Progenitor cell of endocrine pancreas (in vitro differentiated cells): ENCODE measurements around the gene USF2. TPM values are rescaled to one million over a fixed set of nuclear protein-coding genes. Genes with fewer than 3 reads are reported as not detected.

Experiments
- DNase-seq: peaks from one replicate; pipeline ENCODE4 v3.0.0; 2021; ENCODE audit warnings: low spot score; ENCODE audit not compliant: unreplicated experiment
- H3K27ac Mint-ChIP-seq: 2 replicates; pipeline ENCODE4 v1.8.0; 2021; ENCODE audit warnings: mild to moderate bottlenecking, moderate library complexity, mixed read lengths
- H3K27me3 Mint-ChIP-seq: 2 replicates; pipeline ENCODE4 v1.8.0; 2021; ENCODE audit warnings: mixed read lengths
- H3K36me3 Mint-ChIP-seq: 2 replicates; pipeline ENCODE4 v1.8.0; 2022; ENCODE audit warnings: mixed read lengths; ENCODE audit not compliant: insufficient read depth
- H3K4me1 Mint-ChIP-seq: 2 replicates; pipeline ENCODE4 v1.8.0; 2021; ENCODE audit warnings: low read depth, mixed read lengths
- H3K4me3 Mint-ChIP-seq: 2 replicates; pipeline ENCODE4 v1.8.0; 2021; ENCODE audit warnings: low read depth, mild to moderate bottlenecking, moderate library complexity, mixed read lengths
- H3K9me3 Mint-ChIP-seq: 2 replicates; pipeline ENCODE4 v1.8.0; 2021; ENCODE audit warnings: low read depth, mixed read lengths
- total RNA-seq: library from RNA; stranded (reverse); gene quantifications from 2 replicates; pipeline ENCODE4 v1.2.1, GENCODE V29; 2021
- TF ChIP-seq, protein P1 (sequence below): fragments of 200-600 bp; sonication (generic); IDR thresholded peaks from one replicate; pipeline ENCODE4 v1.5.0; 2021; ENCODE audit warnings: antibody characterized with exemption, mild to moderate bottlenecking; ENCODE audit not compliant: unreplicated experiment

Gene USF2
- total RNA-seq, 1 donor from 2014 or later, result 126 TPM

DNA sequence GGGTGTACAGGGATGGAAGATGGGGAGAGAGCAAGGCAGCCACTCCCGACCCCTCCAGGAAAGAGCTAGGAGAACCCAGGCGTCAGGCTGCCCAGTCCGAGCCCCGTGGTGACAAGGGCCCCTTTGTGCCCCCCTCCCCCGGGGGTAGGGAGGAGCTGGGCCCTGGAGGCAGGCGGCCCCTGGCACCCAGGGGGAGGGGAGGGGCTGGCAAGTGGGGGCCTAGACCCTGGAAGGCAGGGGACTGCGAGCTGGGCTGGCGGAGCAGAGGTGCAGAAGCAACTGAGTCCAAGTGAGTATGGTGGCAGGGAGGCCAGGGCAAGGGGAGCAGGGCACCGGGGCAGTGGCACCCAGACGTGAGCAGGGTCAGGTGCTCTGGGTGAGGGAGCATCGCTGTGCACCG lies 23.2 kb downstream of the USF2 start, which contains the start of gene MAG:
Gene MAG, plus strand, starts transcription at position 246 of the 400 bp plus-strand sequence. CDS start 3,248 bp downstream, outside the sequence.
- TF ChIP-seq, protein P1, sequence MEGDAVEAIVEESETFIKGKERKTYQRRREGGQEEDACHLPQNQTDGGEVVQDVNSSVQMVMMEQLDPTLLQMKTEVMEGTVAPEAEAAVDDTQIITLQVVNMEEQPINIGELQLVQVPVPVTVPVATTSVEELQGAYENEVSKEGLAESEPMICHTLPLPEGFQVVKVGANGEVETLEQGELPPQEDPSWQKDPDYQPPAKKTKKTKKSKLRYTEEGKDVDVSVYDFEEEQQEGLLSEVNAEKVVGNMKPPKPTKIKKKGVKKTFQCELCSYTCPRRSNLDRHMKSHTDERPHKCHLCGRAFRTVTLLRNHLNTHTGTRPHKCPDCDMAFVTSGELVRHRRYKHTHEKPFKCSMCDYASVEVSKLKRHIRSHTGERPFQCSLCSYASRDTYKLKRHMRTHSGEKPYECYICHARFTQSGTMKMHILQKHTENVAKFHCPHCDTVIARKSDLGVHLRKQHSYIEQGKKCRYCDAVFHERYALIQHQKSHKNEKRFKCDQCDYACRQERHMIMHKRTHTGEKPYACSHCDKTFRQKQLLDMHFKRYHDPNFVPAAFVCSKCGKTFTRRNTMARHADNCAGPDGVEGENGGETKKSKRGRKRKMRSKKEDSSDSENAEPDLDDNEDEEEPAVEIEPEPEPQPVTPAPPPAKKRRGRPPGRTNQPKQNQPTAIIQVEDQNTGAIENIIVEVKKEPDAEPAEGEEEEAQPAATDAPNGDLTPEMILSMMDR, result no peak
- Mint-ChIP-seq H3K9me3 (no peaks in the 10 kb centered on the region), H3K27me3 (peaks cover 19% of the 10 kb centered on the region), H3K4me3 (no peak within 1 kb of the TSS), H3K27ac (peak within 1 kb of the TSS; percentile 79), H3K4me1 (peaks cover 5% of the 10 kb centered on the region), H3K36me3 (no peaks in the 10 kb centered on the region)
- no peak for DNase-seq

DNA sequence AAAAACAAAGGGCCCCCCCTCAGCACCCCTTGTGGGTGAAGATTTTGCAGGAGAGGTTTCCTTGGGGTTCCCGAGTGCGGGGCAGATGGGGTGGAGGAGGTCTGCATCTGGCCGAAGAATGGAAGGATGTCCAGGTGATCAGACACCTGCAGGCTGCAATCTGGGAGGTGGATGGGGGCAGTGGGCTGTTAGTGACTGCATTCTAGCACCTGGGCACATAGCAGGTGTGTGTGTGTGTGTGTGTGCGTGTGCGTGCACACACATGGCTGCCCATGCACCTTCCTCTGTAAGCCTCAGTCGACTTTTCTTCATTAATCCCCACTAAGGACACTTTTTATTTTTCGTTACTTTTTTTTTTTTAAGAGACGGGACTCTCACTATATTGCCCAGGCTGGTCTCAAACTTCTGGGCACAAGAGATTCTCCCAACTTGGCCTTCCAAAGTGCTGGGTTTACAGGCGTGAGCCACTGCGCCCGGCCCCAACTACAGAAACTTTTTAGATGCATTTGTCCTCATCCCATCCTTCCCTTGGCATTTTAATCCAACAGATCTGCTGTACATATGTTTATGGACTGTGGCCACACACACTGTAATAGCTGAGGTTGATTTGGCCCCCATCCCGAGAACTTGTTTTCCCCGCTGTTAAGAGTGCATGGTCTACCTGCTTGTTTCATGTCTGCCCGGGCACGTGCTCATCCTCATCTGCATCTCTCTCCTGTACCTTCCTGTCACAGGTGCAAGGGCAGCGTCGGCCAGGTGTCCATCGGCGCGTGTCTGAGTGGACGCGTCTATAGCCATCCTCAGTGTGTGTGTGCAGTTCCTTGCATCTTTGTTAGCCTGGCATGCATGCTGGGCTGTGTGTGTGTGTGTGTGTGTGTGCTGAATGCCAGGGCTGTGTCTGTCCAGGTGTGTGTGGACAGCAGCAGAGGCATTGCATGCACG lies 23.9 kb downstream of the USF2 start:
- no peak for DNase-seq
- H3K27ac Mint-ChIP-seq, result no peak overlapping the region
- no peak overlapping the region for H3K4me3 Mint-ChIP-seq
- H3K4me1 Mint-ChIP-seq, result peaks cover 5% of the 10 kb centered on the region
- peaks cover 19% of the 10 kb centered on the region for H3K27me3 Mint-ChIP-seq
- H3K36me3 Mint-ChIP-seq, result no peaks in the 10 kb centered on the region
- no peaks in the 10 kb centered on the region for H3K9me3 Mint-ChIP-seq
- TF ChIP-seq, protein P1, result no peak

DNA sequence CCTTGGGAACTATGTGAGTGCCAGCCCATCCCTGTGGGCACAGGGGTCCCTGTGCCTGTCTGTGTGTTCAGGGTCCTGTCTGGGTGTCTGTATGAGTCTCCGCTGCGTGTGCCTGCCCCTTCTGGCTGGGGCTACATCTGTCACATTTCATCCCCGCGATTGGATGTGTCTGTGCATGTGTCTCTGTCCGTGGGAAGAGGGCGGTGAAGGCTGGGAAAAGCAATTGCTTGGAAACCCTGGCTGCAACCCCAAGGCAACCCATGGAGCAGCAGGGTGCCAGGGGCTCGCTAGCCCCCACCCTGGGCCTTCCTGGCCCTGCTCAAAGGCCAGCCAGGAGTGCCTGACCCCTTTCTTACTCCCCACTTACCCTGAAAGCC lies 24.6 kb downstream of the USF2 start:
- Mint-ChIP-seq H3K9me3 (no peaks in the 10 kb centered on the region), H3K27me3 (peaks cover 19% of the 10 kb centered on the region), H3K36me3 (no peaks in the 10 kb centered on the region), H3K4me1 (peaks cover 5% of the 10 kb centered on the region), H3K27ac (no peak overlapping the region), H3K4me3 (no peak overlapping the region)
- TF ChIP-seq, protein P1, result no peak
- DNase-seq, result no peak

DNA sequence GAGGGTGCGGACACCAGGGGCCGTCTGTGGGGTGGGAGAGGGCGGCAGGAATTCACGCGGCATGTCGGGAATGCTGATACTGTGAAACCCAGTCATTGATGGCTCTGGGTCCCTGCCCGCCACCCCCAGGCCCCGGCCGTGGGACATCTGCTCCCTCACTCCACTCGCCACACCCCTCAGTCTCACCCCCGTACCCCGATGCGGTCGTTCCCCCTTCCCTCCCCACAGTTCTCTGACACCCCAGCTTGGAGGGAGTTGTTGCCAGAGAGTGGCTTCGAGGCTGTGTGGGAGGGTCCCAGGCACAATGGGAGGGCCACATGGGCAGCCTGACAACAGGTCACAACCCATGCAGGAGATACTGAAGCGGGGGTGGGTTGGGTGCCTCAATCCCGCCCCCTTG lies 25.0 kb downstream of the USF2 start:
- TF ChIP-seq, protein P1, result no peak
- no peaks in the 10 kb centered on the region for H3K9me3 Mint-ChIP-seq
- no peak overlapping the region for H3K27ac Mint-ChIP-seq
- peaks cover 19% of the 10 kb centered on the region for H3K27me3 Mint-ChIP-seq
- peaks cover 5% of the 10 kb centered on the region for H3K4me1 Mint-ChIP-seq
- H3K4me3 Mint-ChIP-seq, result no peak overlapping the region
- no peaks in the 10 kb centered on the region for H3K36me3 Mint-ChIP-seq
- no peak for DNase-seq

DNA sequence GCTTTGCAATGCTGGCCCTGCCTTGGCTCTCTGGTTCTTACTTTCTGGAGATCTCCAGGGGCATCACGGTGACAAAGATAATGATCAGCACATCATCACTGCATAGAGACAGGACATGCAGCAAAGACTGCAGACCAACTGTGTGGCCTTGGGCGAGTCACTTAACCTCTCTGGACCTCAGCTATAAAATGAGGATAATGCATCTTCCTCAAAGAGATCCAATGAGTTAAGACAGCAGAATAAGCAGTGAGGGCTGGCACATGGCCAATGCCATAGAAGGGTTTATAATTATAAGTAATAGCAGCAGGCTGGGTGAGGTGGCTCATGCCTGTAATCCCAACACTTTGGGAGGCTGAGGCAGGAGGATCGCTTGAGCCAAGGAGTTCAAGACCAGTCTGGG lies 25.6 kb downstream of the USF2 start:
- Mint-ChIP-seq H3K27me3 (peaks cover 19% of the 10 kb centered on the region), H3K4me1 (peaks cover 5% of the 10 kb centered on the region), H3K36me3 (no peaks in the 10 kb centered on the region), H3K4me3 (no peak overlapping the region), H3K27ac (no peak overlapping the region), H3K9me3 (no peaks in the 10 kb centered on the region)
- no peak for DNase-seq
- TF ChIP-seq, protein P1, result no peak
